ENCODE data around the gene ABCA7.

ABCA7 gene

DNA sequence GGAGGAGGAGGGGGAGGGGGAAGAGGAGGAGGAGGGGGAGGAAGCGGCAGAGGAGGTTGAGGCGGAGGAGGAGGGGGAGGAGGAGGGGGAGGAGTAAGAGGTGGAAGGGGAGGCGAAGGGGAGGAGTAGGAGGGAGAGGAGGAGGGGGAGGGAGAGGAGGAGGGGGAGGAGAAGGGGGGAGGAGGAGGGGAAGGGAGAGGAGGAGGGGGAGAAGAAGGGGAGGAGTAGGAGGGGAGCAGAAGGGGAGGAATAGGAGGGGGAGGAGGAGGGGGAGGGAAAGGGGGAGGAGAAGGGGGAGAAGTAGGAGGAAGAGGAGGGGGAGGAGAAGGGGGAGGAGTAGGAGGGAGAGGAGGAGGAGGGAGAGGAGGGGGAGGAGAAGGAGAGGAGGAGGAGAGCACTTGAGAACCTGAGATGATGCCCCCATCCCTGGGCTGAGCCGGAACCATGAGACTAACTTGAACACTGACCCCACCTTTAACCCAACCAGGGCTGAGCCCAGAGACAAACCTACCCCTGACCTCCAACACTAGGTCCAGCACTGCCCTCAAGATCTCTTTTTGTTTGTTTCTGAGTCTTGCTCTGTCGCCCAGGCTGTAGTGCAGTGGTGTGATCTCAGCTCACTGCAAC is 12.6 kb downstream of the ABCA7 start:
- TF ChIP-seq, protein P1, sequence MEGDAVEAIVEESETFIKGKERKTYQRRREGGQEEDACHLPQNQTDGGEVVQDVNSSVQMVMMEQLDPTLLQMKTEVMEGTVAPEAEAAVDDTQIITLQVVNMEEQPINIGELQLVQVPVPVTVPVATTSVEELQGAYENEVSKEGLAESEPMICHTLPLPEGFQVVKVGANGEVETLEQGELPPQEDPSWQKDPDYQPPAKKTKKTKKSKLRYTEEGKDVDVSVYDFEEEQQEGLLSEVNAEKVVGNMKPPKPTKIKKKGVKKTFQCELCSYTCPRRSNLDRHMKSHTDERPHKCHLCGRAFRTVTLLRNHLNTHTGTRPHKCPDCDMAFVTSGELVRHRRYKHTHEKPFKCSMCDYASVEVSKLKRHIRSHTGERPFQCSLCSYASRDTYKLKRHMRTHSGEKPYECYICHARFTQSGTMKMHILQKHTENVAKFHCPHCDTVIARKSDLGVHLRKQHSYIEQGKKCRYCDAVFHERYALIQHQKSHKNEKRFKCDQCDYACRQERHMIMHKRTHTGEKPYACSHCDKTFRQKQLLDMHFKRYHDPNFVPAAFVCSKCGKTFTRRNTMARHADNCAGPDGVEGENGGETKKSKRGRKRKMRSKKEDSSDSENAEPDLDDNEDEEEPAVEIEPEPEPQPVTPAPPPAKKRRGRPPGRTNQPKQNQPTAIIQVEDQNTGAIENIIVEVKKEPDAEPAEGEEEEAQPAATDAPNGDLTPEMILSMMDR (IDR thresholded peaks at IDR 0.05) = no peak
- peaks cover 5 to 19% (median 9%) of the 10 kb centered on the region in 3 donors for H3K36me3 ChIP-seq
- no peak for DNase-seq
- intact Hi-C loops (cut with DNase I; ENCODE audit: low total_unique reads) = no loop called here
- H3K4me3 ChIP-seq = no peak overlapping the region
- no peaks in the 10 kb centered on the region for H3K4me1 ChIP-seq
- peaks cover 0 to 20% (median 19%) of the 10 kb centered on the region in 3 donors for H3K9me3 ChIP-seq
- H3K27me3 ChIP-seq = no peaks in the 10 kb centered on the region
- H3K27ac ChIP-seq = no peak overlapping the region

DNA sequence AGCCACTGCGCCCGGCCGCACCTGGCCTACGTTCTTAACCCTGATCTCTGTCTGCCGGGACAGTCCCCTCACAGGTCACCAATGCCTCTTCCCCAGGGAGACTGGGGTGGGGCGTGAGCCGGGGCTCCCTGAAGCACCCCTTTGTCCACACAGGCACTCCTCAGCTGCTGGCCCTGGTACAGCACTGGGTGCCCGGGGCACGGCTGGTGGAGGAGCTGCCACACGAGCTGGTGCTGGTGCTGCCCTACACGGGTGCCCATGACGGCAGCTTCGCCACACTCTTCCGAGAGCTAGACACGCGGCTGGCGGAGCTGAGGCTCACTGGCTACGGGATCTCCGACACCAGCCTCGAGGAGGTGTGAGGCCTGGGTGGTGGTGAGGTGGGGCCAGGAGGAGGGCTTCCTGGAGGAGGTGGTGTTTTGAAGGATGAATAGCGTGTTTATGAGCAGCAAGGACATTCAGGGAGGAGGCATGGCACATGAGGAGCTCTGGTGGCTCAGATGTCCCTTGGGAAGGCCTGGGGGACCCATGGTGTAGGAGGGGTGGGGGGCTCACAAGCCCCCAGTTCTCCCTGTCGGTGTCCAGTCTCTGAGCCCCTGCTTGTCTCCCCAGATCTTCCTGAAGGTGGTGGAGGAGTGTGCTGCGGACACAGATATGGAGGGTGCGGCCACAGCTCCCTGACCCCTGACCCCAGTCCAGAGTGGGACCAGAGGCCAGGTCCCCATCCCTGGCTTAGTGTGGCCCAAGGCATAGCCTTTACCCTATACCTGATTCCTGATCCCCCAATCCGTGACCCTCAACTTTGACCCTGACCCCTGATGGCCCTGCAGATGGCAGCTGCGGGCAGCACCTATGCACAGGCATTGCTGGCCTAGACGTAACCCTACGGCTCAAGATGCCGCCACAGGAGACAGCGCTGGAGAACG is 13.5 kb downstream of the ABCA7 start:
- H3K27ac ChIP-seq = no peak overlapping the region
- H3K4me1 ChIP-seq = no peaks in the 10 kb centered on the region
- H3K27me3 ChIP-seq = no peaks in the 10 kb centered on the region
- DNase-seq = no peak
- H3K9me3 ChIP-seq = peaks cover 4 to 30% (median 29%) of the 10 kb centered on the region in 3 donors
- intact Hi-C loops (cut with DNase I; ENCODE audit: low total_unique reads) = no loop called here
- H3K36me3 ChIP-seq = peaks cover 7 to 19% (median 14%) of the 10 kb centered on the region in 3 donors
- TF ChIP-seq, protein P1 (IDR thresholded peaks at IDR 0.05) = no peak
- H3K4me3 ChIP-seq = no peak overlapping the region

DNA sequence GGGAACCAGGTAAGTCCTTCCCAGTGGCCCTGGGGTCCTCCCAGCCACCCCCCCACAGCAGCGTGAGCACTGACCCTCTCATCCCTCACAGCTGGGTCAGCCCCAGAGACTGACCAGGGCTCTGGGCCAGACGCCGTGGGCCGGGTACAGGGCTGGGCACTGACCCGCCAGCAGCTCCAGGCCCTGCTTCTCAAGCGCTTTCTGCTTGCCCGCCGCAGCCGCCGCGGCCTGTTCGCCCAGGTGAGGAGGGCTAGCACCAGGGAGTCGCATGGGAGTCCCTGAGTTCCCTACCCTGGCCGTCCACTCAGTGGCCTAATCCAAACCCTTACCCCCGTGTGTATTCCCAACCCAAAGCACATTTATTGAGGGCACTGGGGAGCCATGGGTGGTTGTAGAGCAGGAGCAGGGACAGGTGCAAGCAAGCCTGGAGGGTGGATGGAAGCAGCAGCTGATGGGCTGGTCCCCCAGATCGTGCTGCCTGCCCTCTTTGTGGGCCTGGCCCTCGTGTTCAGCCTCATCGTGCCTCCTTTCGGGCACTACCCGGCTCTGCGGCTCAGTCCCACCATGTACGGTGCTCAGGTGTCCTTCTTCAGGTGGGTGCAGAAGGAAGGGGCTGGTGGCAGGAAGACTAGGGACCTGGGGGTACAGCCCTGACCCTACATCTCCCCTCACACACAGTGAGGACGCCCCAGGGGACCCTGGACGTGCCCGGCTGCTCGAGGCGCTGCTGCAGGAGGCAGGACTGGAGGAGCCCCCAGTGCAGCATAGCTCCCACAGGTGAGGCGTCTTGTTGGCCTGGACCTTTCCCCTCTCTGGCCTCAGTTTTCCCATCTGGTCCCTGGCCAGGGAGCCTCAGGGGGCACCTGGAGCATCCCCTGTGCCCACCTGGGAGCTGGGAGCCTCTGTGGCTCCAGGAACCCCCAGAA is 14.5 kb downstream of the ABCA7 start:
- Histone ChIP-seq H3K4me3 (no peak overlapping the region), H3K27ac (no peak overlapping the region), H3K36me3 (peaks cover 9 to 25% (median 14%) of the 10 kb centered on the region in 3 donors), H3K9me3 (peaks cover 4 to 39% (median 38%) of the 10 kb centered on the region in 3 donors), H3K4me1 (no peaks in the 10 kb centered on the region), H3K27me3 (no peaks in the 10 kb centered on the region)
- TF ChIP-seq, protein P1 (IDR thresholded peaks at IDR 0.05) = no peak
- intact Hi-C loops (cut with DNase I; ENCODE audit: low total_unique reads) = no loop called here
- DNase-seq = no peak

DNA sequence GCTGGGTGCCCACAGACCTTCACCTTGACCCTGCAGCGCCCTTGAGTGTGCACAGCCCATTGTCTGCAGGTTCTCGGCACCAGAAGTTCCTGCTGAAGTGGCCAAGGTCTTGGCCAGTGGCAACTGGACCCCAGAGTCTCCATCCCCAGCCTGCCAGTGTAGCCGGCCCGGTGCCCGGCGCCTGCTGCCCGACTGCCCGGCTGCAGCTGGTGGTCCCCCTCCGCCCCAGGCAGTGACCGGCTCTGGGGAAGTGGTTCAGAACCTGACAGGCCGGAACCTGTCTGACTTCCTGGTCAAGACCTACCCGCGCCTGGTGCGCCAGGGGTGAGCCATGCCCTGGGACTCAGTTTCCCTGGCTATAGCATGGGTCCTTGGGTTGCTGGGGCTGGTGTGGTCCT is 15.1 kb downstream of the ABCA7 start:
- Histone ChIP-seq H3K36me3 (peaks cover 9 to 27% (median 14%) of the 10 kb centered on the region in 3 donors), H3K27ac (no peak overlapping the region), H3K4me1 (no peaks in the 10 kb centered on the region), H3K27me3 (no peaks in the 10 kb centered on the region), H3K9me3 (peaks cover 4 to 44% (median 43%) of the 10 kb centered on the region in 3 donors), H3K4me3 (no peak overlapping the region)
- DNase-seq = no peak
- intact Hi-C loops (cut with DNase I; ENCODE audit: low total_unique reads) = no loop called here
- TF ChIP-seq, protein P1 (IDR thresholded peaks at IDR 0.05) = no peak

All from tibial artery (tissue), 4 donors.